Central memory CD8-positive, alpha-beta T cell (primary cell): ENCODE measurements around the gene SMIM44.

ENCODE experiments used
- ATAC-seq: fragments of 150-1000 bp; cut with Tn5 transposase; replicated peaks from 2 replicates; pipeline ENCODE4 v1.10.0; 2022; ENCODE audit warnings: mild to moderate bottlenecking, moderate FRiP score, moderate number of reproducible peaks; ENCODE audit not compliant: poor library complexity, severe bottlenecking; ENCODE audit errors: extremely low read depth
- DNase-seq, 2 donors: peaks; one replicate each; pipeline ENCODE4 v3.0.0; 2021; ENCODE audit warnings: low spot score in 2 of 2
- H3K27ac Mint-ChIP-seq: one replicate; pipeline ENCODE4 v1.8.0; 2022; ENCODE audit warnings: low read depth, mild to moderate bottlenecking, moderate library complexity, mixed read lengths
- H3K27me3 Mint-ChIP-seq: one replicate; pipeline ENCODE4 v1.8.0; 2022; ENCODE audit warnings: mixed read lengths
- H3K36me3 Mint-ChIP-seq: one replicate; pipeline ENCODE4 v1.8.0; 2022; ENCODE audit warnings: mild to moderate bottlenecking, moderate library complexity, mixed read lengths; ENCODE audit not compliant: insufficient read depth
- H3K4me1 Mint-ChIP-seq: one replicate; pipeline ENCODE4 v1.8.0; 2022; ENCODE audit warnings: mixed read lengths
- H3K4me3 Mint-ChIP-seq: one replicate; pipeline ENCODE4 v1.8.0; 2022; ENCODE audit warnings: mild to moderate bottlenecking, moderate library complexity, mixed read lengths
- H3K9me3 Mint-ChIP-seq: one replicate; pipeline ENCODE4 v1.8.0; 2022; ENCODE audit warnings: mixed read lengths

SMIM44 gene

DNA sequence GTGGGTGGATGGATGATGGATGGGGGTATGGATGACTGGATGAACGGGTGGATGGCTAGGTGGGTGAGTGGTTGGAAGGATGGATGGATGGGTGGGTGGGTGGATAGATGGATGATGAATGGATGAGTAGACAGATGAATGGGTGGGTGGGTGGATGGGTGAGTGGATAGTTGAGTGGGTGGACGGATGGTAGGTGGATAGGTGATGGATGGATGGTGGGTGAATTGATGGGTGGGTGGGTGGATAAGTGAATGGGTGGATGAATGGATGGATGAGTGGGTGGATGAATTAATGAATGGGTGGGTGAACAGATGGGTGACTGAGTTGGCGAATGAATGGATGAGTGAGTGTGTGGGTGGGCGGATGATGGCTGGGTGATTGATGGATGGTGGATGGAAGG, 7.8 kb downstream of the SMIM44 start:
- H3K27ac Mint-ChIP-seq: no peak overlapping the region
- H3K36me3 Mint-ChIP-seq: peaks cover 3% of the 10 kb centered on the region
- no peaks in the 10 kb centered on the region for H3K27me3 Mint-ChIP-seq
- no peak for DNase-seq
- ATAC-seq: no peak
- no peaks in the 10 kb centered on the region for H3K9me3 Mint-ChIP-seq
- H3K4me3 Mint-ChIP-seq: no peak overlapping the region
- peaks cover 13% of the 10 kb centered on the region for H3K4me1 Mint-ChIP-seq

DNA sequence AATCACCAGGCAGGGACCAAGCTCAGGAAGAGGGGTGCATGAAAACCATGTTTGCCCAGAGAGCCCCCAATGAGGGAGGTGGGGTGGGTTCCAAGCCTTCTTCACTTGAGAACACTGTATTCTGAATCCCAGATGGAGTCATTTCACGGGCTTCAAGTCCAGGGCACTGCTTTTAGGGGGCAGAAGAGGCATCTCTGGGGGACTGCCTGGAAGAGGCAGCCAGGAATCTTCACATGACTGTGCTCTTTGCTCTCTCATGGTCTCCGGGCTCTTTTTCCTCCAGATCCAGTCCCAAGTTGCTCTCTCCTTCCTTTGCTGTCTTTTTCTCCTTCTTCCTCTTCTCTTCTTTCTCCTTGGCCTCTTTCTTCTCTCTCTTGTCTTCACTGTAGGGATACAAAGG, 8.6 kb downstream of the SMIM44 start:
- H3K9me3 Mint-ChIP-seq: no peaks in the 10 kb centered on the region
- H3K36me3 Mint-ChIP-seq: peaks cover 3% of the 10 kb centered on the region
- peaks cover 13% of the 10 kb centered on the region for H3K4me1 Mint-ChIP-seq
- DNase-seq (no peak), ATAC-seq (no peak)
- H3K27me3 Mint-ChIP-seq: no peaks in the 10 kb centered on the region
- H3K27ac Mint-ChIP-seq: no peak overlapping the region
- no peak overlapping the region for H3K4me3 Mint-ChIP-seq

DNA sequence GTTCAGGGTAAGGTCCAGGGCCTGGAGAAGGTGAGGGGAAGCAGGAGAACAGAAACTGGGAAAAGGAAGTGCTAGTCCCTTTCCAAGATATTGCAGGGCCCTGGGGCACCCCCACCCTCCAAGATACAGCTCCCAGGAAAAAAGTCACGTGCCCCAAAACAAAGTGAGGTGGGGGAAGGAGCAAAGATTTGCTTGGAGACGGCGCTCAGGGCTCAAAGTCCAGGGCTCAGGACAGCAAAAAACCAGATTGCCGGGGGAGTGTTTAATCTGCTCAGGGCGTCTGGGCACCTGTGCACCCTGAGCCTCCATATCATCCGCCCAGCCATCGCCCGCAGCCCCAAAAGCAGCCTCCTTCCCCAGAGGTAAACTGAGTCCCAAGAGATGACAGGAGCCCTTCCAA, 9.2 kb downstream of the SMIM44 start:
- no peak overlapping the region for H3K27ac Mint-ChIP-seq
- no peaks in the 10 kb centered on the region for H3K27me3 Mint-ChIP-seq
- H3K9me3 Mint-ChIP-seq: no peaks in the 10 kb centered on the region
- no peak for DNase-seq
- H3K4me1 Mint-ChIP-seq: peaks cover 13% of the 10 kb centered on the region
- H3K36me3 Mint-ChIP-seq: peaks cover 3% of the 10 kb centered on the region
- ATAC-seq: no peak
- H3K4me3 Mint-ChIP-seq: no peak overlapping the region

DNA sequence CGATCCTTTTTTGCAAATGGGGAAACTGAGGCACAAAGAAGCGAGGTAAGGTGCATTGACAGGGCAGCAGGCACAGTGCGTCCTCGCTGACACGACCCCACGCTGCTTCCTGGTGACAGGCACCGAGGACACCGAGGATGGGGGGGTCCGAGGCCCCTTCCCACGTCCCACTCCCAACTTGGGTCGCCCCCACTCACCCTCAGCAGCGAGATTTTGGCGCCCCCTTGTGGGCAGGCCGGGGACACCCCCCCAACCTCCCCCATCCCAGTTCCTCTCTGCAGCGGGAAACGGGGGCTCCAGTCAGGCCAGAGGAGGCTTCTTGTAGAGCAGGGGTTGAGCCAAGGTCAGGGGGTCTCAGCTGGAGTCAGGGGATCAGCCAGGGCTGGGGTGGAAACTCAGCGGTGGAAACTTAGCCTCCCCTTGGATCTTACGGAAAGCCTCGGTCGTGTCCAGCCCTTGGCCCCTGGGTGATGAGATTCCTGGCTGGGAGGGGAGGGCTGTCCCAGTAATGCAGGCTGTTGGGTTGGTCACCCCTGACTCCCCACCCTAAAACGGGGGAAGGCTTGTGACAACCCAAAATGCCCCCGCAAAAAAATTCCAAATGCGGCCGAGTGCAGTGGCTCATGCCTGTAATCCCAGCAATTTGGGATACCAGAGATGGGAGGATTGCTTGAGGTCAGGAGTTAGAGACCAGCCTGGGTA, 11.1 kb downstream of the SMIM44 start:
- ATAC-seq (no peak), DNase-seq (no peak)
- Mint-ChIP-seq H3K9me3 (no peaks in the 10 kb centered on the region), H3K4me3 (no peak overlapping the region), H3K36me3 (peaks cover 2% of the 10 kb centered on the region), H3K27me3 (no peaks in the 10 kb centered on the region), H3K27ac (no peak overlapping the region), H3K4me1 (no peaks in the 10 kb centered on the region)

DNA sequence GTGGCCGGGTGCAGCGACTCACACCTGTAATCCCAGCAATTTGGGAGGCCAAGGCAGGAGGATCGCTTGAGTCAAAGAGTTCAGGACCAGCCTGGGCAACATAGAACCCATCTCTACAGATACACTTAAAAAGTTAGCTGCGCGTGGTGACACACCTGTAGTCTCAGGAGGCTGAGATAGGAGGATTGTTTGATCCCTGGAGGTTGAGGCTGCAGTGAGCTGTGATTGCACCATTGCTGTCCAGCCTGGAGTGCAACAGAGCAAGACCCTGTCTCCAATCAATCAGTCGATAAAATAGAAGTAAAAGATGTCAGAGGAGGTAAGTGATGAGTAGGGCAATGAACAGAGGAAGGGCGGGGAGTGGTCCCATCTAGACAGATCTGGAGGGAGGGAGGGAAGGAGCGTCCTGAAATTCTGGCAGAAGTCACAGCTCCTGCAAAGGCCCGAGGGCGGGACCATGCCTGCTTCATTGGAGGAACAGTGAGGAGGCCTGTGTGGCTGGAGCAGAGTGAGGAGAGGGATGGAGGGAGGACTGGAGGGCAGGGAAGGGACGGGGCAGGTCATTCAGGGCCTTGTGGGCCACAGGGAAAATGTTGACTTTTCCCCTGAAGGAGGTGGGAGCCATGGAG, 12.6 kb downstream of the SMIM44 start:
- H3K36me3 Mint-ChIP-seq: peaks cover 2% of the 10 kb centered on the region
- no peaks in the 10 kb centered on the region for H3K27me3 Mint-ChIP-seq
- H3K9me3 Mint-ChIP-seq: no peaks in the 10 kb centered on the region
- H3K4me1 Mint-ChIP-seq: peaks cover 5% of the 10 kb centered on the region
- ATAC-seq (no peak), DNase-seq (no peak)
- no peak overlapping the region for H3K4me3 Mint-ChIP-seq
- H3K27ac Mint-ChIP-seq: no peak overlapping the region

DNA sequence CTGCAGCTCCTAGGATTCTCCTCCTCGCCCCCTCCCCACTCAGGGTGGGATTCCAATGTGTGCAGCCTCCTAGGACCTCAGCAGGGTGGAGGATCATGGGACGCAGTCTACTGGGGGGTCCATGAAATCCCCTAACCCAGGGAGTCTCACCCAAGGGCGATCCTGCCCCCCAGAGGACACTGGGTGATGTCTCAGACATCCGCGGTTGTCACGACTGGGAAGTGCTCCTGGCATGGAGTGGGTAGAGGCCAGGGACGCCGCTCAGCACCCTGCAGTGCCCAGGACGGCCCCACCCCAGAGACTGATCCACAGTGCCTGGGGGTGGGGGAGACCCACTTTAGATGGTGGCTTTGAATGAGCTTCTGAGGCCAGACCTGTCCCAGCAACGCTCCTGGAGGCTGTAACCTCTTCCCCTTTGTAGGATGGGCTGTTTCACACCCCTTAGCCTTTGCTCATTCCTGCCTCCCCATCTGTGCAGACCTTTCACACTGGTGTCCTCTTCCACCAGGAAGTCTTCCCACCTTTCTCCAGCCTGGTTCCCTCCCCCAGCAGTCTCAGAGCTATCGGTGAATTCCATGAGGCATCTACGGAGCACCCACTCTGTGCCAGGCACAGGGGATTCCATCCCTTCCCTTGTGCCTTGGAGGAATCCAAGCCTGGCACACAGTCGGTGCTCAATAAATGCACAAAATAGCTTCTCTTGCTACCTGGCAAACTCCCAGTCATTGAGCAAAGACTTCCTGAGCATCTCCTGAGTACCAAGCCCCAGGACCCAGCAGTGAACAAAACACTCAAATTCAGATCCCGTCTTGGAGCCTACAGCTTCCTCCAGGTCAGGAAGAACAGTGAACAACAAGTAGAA, 13.4 kb downstream of the SMIM44 start:
- no peaks in the 10 kb centered on the region for H3K27me3 Mint-ChIP-seq
- no peak for ATAC-seq
- no peak overlapping the region for H3K4me3 Mint-ChIP-seq
- no peaks in the 10 kb centered on the region for H3K9me3 Mint-ChIP-seq
- no peak for DNase-seq
- peaks cover 7% of the 10 kb centered on the region for H3K4me1 Mint-ChIP-seq
- H3K27ac Mint-ChIP-seq: no peak overlapping the region
- H3K36me3 Mint-ChIP-seq: peaks cover 2% of the 10 kb centered on the region

DNA sequence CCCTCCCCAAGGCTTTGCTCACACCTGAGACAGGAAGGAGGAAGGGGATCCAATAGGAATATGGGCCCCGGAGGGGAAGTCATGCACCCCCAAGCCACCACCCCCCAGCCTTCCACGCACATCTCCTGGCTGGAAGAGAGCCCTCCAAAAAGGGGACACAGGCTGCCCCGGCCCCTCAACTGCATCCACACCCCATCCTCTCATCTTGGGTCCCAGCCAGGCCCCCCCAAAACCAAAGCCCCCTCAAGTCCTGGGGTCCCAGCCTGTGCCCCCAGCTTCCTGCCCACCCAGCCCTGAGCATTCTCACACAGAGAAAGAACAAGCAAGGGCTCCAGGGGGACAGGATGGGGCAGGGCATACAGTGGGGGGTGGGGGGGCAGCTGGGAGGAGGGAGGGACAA, 15.0 kb downstream of the SMIM44 start:
- Mint-ChIP-seq H3K4me1 (peaks cover 7% of the 10 kb centered on the region), H3K9me3 (no peaks in the 10 kb centered on the region), H3K36me3 (peaks cover 2% of the 10 kb centered on the region), H3K27ac (no peak overlapping the region), H3K4me3 (no peak overlapping the region), H3K27me3 (no peaks in the 10 kb centered on the region)
- ATAC-seq: no peak
- DNase-seq: no peak

DNA sequence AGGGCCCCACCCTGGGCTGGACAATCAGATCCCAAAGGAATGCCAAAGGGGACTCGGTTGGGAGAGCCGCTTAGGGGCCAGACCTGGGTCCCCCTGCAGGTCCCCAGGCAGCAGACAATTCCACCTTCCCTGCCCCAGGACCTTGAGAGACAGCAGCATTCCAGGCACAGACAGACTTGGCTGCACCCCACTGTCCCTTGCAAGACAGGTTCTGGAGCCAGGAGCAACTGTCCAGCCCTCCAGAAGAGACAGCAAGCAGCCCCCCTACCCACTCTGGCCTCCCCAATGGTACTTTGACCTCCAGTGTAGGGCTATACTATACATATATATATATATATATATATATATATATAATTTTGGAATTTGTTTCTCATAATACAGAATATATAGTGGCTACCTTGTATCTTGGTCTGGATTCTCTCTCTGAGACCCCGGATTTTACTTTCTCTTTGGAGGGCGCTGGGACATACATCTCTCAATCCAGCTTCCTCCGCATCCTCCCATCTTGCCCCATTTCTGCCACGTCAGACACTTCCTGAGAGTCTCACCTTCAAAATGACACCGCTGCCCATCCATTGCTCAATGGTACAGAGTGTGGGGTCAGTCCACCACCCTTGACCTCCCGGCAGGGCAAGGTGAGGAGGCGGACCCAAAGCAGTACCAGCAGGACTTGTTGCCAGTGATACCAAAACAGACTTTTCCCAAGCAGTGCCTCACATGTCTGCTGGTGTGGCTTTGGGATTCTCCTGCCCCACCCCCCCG, 15.6 kb downstream of the SMIM44 start:
- no peak overlapping the region for H3K4me3 Mint-ChIP-seq
- peaks cover 7% of the 10 kb centered on the region for H3K4me1 Mint-ChIP-seq
- no peak for DNase-seq
- H3K27ac Mint-ChIP-seq: no peak overlapping the region
- no peaks in the 10 kb centered on the region for H3K9me3 Mint-ChIP-seq
- no peak for ATAC-seq
- peaks cover 2% of the 10 kb centered on the region for H3K36me3 Mint-ChIP-seq
- H3K27me3 Mint-ChIP-seq: no peaks in the 10 kb centered on the region

DNA sequence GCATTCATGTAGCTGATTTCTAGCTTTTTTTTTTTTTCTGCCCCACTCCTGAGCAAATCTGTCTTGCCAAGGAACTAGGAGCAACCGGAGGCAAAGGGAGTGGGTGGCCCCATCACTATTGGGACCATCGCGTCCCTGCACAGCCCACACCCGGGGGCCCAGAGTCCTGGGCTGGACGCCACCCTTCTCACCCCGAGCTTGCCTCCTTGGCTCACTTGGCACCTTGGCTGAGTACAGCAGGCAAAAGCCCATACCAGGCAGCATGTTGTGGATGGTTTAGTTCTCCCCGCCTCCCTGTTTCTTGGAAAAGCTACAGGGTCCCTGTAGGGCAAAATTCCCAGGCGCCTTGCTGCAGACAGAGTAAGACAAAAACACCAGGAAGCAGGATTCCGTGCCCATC, 16.6 kb downstream of the SMIM44 start:
- DNase-seq (no peak), ATAC-seq (no peak)
- Mint-ChIP-seq H3K4me1 (peaks cover 7% of the 10 kb centered on the region), H3K9me3 (no peaks in the 10 kb centered on the region), H3K27ac (no peak overlapping the region), H3K27me3 (no peaks in the 10 kb centered on the region), H3K36me3 (peaks cover 2% of the 10 kb centered on the region), H3K4me3 (no peak overlapping the region)

DNA sequence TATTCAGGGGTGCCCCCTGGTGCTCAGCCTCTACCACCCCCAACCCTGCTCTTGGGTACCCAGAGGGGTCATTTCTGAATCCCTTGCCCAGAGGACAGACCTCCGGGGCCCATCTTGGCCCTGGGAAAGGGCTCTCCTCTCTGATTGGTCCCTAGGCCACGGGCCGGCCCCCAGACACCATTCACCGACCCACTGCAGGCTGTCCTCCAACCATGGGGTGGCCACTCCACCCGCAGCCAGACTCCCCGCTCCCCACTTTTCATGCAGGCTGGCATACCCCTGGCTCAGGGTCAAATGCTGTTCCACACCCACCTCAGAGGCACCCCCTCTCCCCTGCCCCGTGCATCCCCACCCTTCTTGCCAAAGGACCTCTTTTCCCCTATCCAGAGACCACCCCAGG, 17.7 kb downstream of the SMIM44 start:
- no peak for ATAC-seq
- no peak for DNase-seq
- Mint-ChIP-seq H3K4me1 (peaks cover 7% of the 10 kb centered on the region), H3K4me3 (no peak overlapping the region), H3K27ac (peak overlapping the region; percentile 16), H3K27me3 (no peaks in the 10 kb centered on the region), H3K36me3 (peaks cover 1% of the 10 kb centered on the region), H3K9me3 (no peaks in the 10 kb centered on the region)

DNA sequence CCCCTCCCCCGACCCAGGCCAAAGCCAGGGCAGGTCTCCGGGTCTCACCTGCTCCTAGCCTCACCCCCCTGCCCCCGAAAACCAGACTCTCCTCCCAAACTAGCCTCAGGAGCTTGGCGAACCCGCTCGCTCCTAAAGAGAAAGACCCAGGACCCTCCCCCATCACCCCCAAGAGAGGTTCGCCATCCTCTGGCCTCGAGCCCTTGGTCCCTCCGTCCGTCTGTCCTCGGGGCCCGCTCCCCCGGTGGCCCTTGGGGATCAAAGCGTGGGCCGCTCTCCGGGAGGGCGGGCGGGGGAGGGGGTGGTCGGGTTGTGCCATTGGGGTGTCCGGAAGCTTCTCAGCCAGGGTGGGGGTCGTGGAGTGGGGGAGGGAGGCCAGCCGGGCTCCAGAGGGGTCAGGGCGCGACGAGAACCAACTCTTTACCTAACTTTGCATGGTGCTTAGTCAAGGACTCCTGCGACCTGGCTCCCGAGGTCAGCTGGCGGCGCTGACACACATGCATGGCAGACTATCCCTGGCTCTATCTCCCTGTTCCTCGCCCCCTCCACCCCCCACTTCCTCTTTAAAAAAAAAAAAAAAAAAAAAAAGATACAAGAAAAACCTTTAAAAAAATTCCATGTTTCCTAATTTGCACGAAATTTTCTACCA, 18.5 kb downstream of the SMIM44 start:
- no peak for DNase-seq
- H3K4me3 Mint-ChIP-seq: no peak overlapping the region
- ATAC-seq: no peak
- peaks cover 7% of the 10 kb centered on the region for H3K4me1 Mint-ChIP-seq
- H3K27me3 Mint-ChIP-seq: no peaks in the 10 kb centered on the region
- H3K36me3 Mint-ChIP-seq: no peaks in the 10 kb centered on the region
- no peaks in the 10 kb centered on the region for H3K9me3 Mint-ChIP-seq
- H3K27ac Mint-ChIP-seq: no peak overlapping the region
